Measurements from ENCODE around the gene IL17RD. TPM values are rescaled to one million over a fixed set of nuclear protein-coding genes. Genes with fewer than 3 reads are reported as not detected.

IL17RD gene
- polyA plus RNA-seq, 1 donor, result 66.6 TPM

DNA sequence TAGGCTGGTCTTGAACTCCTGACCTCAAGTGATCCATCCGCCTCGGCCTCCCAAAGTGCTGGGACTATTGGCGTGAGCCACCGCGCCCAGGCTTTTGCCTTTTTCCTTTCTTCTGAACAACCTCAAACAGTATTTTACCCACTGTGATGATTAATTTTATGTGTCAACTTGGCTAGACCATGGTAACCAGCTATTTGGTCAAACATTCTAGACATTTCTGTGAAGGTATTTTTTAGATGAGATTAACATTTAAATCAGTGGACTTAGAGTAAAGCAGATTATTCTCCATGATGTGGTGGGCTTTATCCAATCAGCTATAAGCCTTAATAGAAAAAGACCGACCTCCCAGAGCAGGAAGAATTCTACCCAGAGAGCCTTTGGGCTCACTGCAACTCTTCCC lies 98.7 kb downstream of the IL17RD start:
- no peak for DNase-seq

- DNase-seq, result no peak
These were observed 99.6 kb downstream of the IL17RD start for GRCh38 chr3:57065588-57065987.

DNA sequence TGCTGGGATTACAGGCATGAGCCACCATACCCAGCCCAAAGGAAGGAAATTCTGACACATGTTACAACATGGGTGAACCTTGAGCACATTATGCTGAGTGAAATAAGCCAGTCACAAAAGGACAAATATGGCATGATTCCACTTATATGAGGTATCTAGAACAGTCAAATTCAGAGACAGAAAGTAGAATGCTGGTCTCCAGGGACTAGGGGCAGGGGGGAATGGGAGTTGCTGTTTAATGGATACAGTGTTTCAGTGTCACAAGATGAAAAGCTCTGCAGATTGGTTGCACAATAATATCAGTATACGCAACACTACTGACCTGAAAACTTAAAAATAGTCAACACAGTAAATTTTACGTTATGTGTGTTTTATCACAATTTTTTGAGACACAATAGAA lies 100.6 kb downstream of the IL17RD start:
- no peak for DNase-seq

- DNase-seq, result no peak
These were observed 101.2 kb downstream of the IL17RD start for GRCh38 chr3:57064001-57064400.

GRCh38 chr3:57063032-57063431 lies 102.1 kb downstream of the IL17RD start:
- DNase-seq, result no peak

DNA sequence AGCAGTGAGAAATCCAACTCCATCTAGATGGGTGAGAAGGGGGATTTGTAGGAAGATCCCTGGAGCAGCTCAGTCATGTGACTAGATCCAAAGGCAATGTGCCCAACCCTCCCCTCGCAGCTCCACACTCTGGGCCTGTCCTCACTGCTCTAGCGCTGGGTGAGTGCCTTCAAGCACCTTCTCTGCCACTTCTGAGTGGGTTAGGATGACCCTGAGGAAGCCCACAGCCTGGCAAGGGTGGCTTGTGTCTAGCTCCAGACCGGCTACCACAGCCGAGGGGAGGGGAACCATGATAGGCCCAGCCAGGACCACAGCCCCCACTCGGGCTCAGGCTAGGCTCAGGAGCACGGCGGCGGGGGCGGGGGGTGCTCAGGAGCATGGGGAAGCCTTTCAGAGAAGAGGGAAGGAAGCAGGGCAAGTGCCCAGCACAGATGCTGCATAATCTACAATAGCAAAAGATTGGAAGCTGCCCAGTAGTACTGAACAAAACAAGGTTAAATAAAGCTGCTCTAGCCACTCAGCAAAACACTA lies 103.0 kb downstream of the IL17RD start:
- DNase-seq, result no peak

GRCh38 chr3:57061556-57061955 lies 103.6 kb downstream of the IL17RD start:
- DNase-seq, result no peak

- no peak for DNase-seq
These were observed 104.9 kb downstream of the IL17RD start, which contains the start of gene SPATA12 for GRCh38 chr3:57060089-57060821. Gene SPATA12, plus strand, starts transcription at chr3:57060664. Its CDS starts 13,031 bp downstream, at chr3:57073695.

GRCh38 chr3:57059411-57059810 lies 105.7 kb downstream of the IL17RD start:
- no peak for DNase-seq

- no peak for DNase-seq
These were observed 107.8 kb downstream of the IL17RD start for GRCh38 chr3:57057351-57057750.

- DNase-seq, result no peak
These were observed 112.0 kb downstream of the IL17RD start for GRCh38 chr3:57053122-57053521.

GRCh38 chr3:57052662-57053061 lies 112.5 kb downstream of the IL17RD start:
- DNase-seq, result no peak

GRCh38 chr3:57048728-57049127 lies 116.4 kb downstream of the IL17RD start:
- DNase-seq, result no peak

DNA sequence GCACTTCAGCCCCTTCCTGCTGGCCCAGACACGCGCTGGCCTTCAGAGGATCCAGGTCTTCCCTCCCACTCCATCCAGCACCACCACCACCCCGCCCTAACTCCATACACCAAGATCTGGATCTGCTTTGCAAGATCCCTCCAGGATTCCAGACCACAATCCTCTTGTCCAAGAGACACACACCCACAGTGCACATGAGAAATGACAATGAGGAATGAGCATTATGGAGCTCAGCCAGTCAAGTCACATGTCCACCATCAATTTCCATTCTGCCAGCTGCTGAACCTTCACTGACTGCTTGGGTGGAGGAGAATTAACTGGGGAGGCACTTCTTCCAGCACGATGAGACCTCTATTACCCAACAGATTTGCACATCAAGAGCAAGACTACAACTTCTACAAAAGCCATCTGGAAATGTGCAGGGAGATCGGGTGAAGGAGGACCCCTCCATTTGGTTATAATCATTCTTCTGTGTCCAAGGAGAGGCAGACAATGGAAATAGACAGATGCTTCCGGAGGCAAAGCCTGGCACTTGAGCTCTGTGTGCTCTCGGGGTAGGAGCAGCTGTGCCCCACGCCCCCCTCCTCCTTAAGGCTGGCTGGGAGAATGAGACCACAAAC lies 117.0 kb downstream of the IL17RD start:
- no peak for DNase-seq

DNA sequence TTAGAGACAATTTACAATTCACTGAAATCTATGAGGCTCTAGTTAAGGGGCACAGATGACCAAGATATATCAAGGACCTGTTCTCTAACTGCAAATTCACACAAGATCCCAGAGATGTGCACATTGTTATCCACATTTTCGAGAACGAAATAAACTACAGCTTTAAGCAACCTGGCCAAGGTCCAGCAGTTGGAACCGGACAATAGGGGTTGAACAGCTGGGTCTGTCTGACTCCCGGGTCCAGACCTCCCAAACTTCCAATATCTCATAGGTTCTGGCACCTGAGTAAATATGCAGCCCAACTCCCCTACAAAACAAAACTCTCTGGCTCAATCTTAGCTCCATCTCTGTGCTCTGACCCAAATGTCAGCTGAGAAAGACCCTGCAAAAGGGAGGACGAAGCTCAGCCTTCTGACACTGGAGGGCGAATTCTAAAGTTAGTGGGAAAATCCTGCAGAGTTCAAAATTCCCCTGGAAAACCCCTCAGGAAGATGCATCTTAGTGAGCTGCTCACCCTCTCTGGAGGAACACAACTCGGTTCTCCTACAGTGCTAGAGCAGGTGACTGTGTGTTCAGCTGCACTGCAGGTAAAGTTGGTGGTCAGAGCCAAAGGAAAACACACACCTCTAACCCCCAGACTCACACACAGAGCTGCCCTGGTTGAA lies 118.9 kb downstream of the IL17RD start:
- DNase-seq, result no peak

DNA sequence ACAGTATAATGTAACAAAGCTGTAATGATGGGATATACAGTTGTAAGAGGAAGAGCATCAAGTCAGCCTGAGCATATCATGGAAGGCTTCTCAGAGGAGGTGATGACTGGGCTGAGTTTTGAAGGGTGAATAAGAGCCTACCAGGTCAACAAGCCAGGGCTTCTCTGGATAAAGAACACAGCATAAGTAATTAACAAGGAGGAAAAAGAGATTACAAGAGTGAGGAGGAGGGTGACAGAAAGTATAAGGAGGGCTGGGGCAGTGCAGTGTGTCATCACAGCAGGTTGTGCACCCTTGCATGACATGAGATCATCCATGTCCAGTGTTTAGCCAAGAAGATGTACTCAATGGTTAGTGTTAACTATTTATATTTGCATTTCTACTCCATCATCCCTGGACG lies 121.6 kb downstream of the IL17RD start:
- no peak for DNase-seq

- DNase-seq, result no peak
These were observed 123.5 kb downstream of the IL17RD start for GRCh38 chr3:57041674-57042073.

Other genes with a start within 250 kb of the IL17RD start
- 0.22 TPM for gene SPATA12, start 104.7 kb downstream of the IL17RD start, polyA plus RNA-seq (ENCODE audit: insufficient read length)
- 4.5 TPM for gene HESX1, start 34.6 kb upstream of the IL17RD start, polyA plus RNA-seq (ENCODE audit: insufficient read length)
- 54.0 TPM for gene APPL1, start 62.4 kb upstream of the IL17RD start, polyA plus RNA-seq (ENCODE audit: insufficient read length)
- gene ASB14, start 127.3 kb upstream of the IL17RD start, polyA plus RNA-seq (ENCODE audit: insufficient read length), result 1.4 TPM